SK-N-SH (cell line): Measurements from ENCODE around the gene CNST. TPM values are rescaled to one million over a fixed set of nuclear protein-coding genes. Genes with fewer than 3 reads are reported as not detected.
A peak's percentile ranks its signal among the peaks of the same experiment; 100 is the strongest.

Source experiments
- CTCF ChIA-PET: fragments of 300-600, 350-600 bp; formaldehyde crosslinking; extraction: SDS; loops from one replicate; lab custom pipeline; 2021; lab: Yijun Ruan, JAX
- POLR2A ChIA-PET: fragments of 350-600 bp; sonication (Branson Sonifier 250); formaldehyde crosslinking; extraction: SDS; loops from one replicate; lab custom pipeline; 2020; ENCODE audit warnings: antibody characterized with exemption, inconsistent platforms; lab: Yijun Ruan, JAX
- DNase-seq: peaks from one replicate; pipeline ENCODE4 v3.0.0; 2012
- H2AFZ ChIP-seq: fragments of 200-600 bp; sonication (generic); 2 replicates; pipeline ENCODE4 v1.8.1; 2016; ENCODE audit warnings: antibody characterized with exemption, mild to moderate bottlenecking, low read depth
- H3F3A ChIP-seq: fragments of 200-600 bp; sonication (generic); replicated peaks from 2 replicates; pipeline ENCODE3; 2016; ENCODE audit warnings: antibody characterized with exemption, mild to moderate bottlenecking; ENCODE audit not compliant: insufficient read depth
- H3K27ac ChIP-seq, 2 experiments: fragments of 200-500 bp in 1 of 2; fragments of 200-600 bp in 1 of 2; sonication (Bioruptor generic) in 1 of 2; sonication (generic), shearing (Covaris generic) in 1 of 2; 2 replicates each; pipeline versions ENCODE4 v1.5.1 to v1.6.1; 2014 to 2016; ENCODE audit warnings: low read depth in 2 of 2, inconsistent platforms in 1 of 2, low read length in 1 of 2, mild to moderate bottlenecking in 1 of 2, mixed read lengths in 1 of 2
- H3K27me3 ChIP-seq: fragments of 200-600 bp; sonication (generic), shearing (Covaris generic); 2 replicates; pipeline ENCODE4 v1.6.1; 2016; ENCODE audit warnings: mixed run types; ENCODE audit not compliant: insufficient read depth
- H3K36me3 ChIP-seq, 2 experiments: fragments of 200-500 bp in 1 of 2; fragments of 200-600 bp in 1 of 2; sonication (Bioruptor generic) in 1 of 2; sonication (generic) in 1 of 2; replicated peaks in 1 of 2; 2 replicates each; pipeline versions ENCODE3 to v1.5.1; 2014 to 2016; ENCODE audit warnings: low read length in 1 of 2, mild to moderate bottlenecking in 1 of 2; ENCODE audit not compliant: insufficient read depth in 2 of 2, control insufficient read depth in 1 of 2
- H3K4me1 ChIP-seq, 2 experiments: fragments of 200-500 bp in 1 of 2; fragments of 200-600 bp in 1 of 2; sonication (Bioruptor generic) in 1 of 2; sonication (generic), shearing (Covaris generic) in 1 of 2; 2 replicates each; pipeline versions ENCODE4 v1.5.1 to v1.6.1; 2014 to 2016; ENCODE audit warnings: low read depth in 1 of 2, low read length in 1 of 2, mixed run types in 1 of 2; ENCODE audit not compliant: insufficient read depth in 2 of 2, control insufficient read depth in 1 of 2
- H3K4me2 ChIP-seq: fragments of 200-600 bp; sonication (generic), shearing (Covaris generic); 2 replicates; pipeline ENCODE4 v1.6.1; 2017; ENCODE audit warnings: mixed run types
- H3K4me3 ChIP-seq, 2 experiments: fragments of 200-500 bp in 1 of 2; fragments of 200-600 bp in 1 of 2; sonication (Bioruptor generic) in 1 of 2; sonication (generic), shearing (Covaris generic) in 1 of 2; 2 replicates each; pipeline versions ENCODE4 v1.5.1 to v1.8.1; 2014 to 2016; ENCODE audit warnings: low read depth in 2 of 2, inconsistent platforms in 1 of 2, low read length in 1 of 2, mild to moderate bottlenecking in 1 of 2, mixed read lengths in 1 of 2, moderate library complexity in 1 of 2
- H3K79me2 ChIP-seq: fragments of 200-600 bp; sonication (generic); 2 replicates; pipeline ENCODE4 v1.8.1; 2017; ENCODE audit warnings: mild to moderate bottlenecking; ENCODE audit not compliant: insufficient read depth
- H3K9ac ChIP-seq: fragments of 200-600 bp; sonication (generic); 2 replicates; pipeline ENCODE4 v1.6.1; 2017; ENCODE audit warnings: mixed run types
- H3K9me2 ChIP-seq: fragments of 200-600 bp; sonication (generic); 2 replicates; pipeline ENCODE4 v1.6.1; 2017; ENCODE audit warnings: mixed run types
- H3K9me3 ChIP-seq: fragments of 200-600 bp; sonication (generic); 2 replicates; pipeline ENCODE4 v1.6.1; 2017; ENCODE audit warnings: mixed run types, mild to moderate bottlenecking, moderate library complexity
- H4K20me1 ChIP-seq: fragments of 200-600 bp; sonication (generic); 2 replicates; pipeline ENCODE4 v1.6.1; 2017; ENCODE audit warnings: mild to moderate bottlenecking, mixed run types; ENCODE audit not compliant: insufficient read depth
- ELF1 ChIP-seq: IDR thresholded peaks from 2 replicates; pipeline ENCODE4 v1.4.0; 2012
- EP300 ChIP-seq, 2 experiments: IDR thresholded peaks; 2 replicates each; pipeline versions ENCODE4 v1.4.0 to v1.6.1; 2012; ENCODE audit warnings: borderline replicate concordance in 1 of 2, low read depth in 1 of 2, low read length in 1 of 2
- FOSL2 ChIP-seq: IDR thresholded peaks from 2 replicates; pipeline ENCODE4 v1.4.0; 2012; ENCODE audit warnings: low read depth, mild to moderate bottlenecking, moderate library complexity, borderline replicate concordance
- FOXJ3 ChIP-seq: sonication (generic); formaldehyde crosslinking; IDR thresholded peaks from 2 replicates; pipeline ENCODE4 v1.5.1; 2020; ENCODE audit warnings: mild to moderate bottlenecking, missing genetic modification reagents
- GATA2 ChIP-seq: sonication (generic); formaldehyde crosslinking; IDR thresholded peaks from 2 replicates; pipeline ENCODE4 v1.5.0; 2020; ENCODE audit warnings: mild to moderate bottlenecking, missing genetic modification reagents
- MEF2A ChIP-seq: IDR thresholded peaks from 2 replicates; pipeline ENCODE4 v1.4.0; 2012; ENCODE audit warnings: low read depth, borderline replicate concordance
- NFIC ChIP-seq: IDR thresholded peaks from 2 replicates; pipeline ENCODE4 v1.4.0; 2012; ENCODE audit warnings: borderline replicate concordance
- NRF1 ChIP-seq: IDR thresholded peaks from 2 replicates; pipeline ENCODE4 v1.6.1; 2012; ENCODE audit warnings: low read depth, mild to moderate bottlenecking, low read length
- POLR2AphosphoS5 ChIP-seq: IDR thresholded peaks from 2 replicates; pipeline ENCODE4 v1.6.1; 2012; ENCODE audit warnings: low read depth, low read length
- RCOR1 ChIP-seq: fragments of 150-350 bp; IDR thresholded peaks from 2 replicates; pipeline ENCODE4 v1.6.1; 2017; ENCODE audit warnings: antibody characterized with exemption, low read length
- RXRA ChIP-seq: IDR thresholded peaks from 2 replicates; pipeline ENCODE4 v1.4.0; 2012; ENCODE audit warnings: low read depth, mild to moderate bottlenecking, borderline replicate concordance
- TAF1 ChIP-seq: IDR thresholded peaks from 2 replicates; pipeline ENCODE4 v1.6.1; 2012; ENCODE audit warnings: low read depth, mild to moderate bottlenecking, low read length, moderate library complexity, borderline replicate concordance
- TCF12 ChIP-seq: IDR thresholded peaks from 2 replicates; pipeline ENCODE4 v1.4.0; 2012
- TEAD4 ChIP-seq: IDR thresholded peaks from 2 replicates; pipeline ENCODE4 v1.4.0; 2012; ENCODE audit warnings: mild to moderate bottlenecking, borderline replicate concordance; ENCODE audit not compliant: insufficient read depth
- WGBS: methylation state at CpG from one replicate; pipeline ENCODE4 v1.1.6; 2017; ENCODE audit warnings: low lambda C conversion rate; 5-methylcytosine and 5-hydroxymethylcytosine counted together
- polyA plus RNA-seq, 3 experiments: library from polyadenylated mRNA; depleted of rRNA; stranded (reverse); fragments of >200 nt; gene quantifications; 2 replicates each; pipeline ENCODE4 v1.2.3, GENCODE V29; 2012
- TF ChIP-seq, protein P1 (sequence below): fragments of 150-350 bp; IDR thresholded peaks from 2 replicates; pipeline ENCODE4 v1.6.1; 2017; ENCODE audit warnings: antibody characterized with exemption, low read length, low read depth, borderline replicate concordance
- TF ChIP-seq, protein P2 (sequence below): IDR thresholded peaks from 2 replicates; pipeline ENCODE4 v1.4.0; 2012; ENCODE audit warnings: low read depth, borderline replicate concordance
- TF ChIP-seq, protein P3 (sequence below): IDR thresholded peaks from 2 replicates; pipeline ENCODE4 v1.4.0; 2012; ENCODE audit warnings: low read depth

Gene CNST
- polyA plus RNA-seq, 1 of the 3 experiments (the other 2 are of a cell fraction), result 21.7 TPM

DNA sequence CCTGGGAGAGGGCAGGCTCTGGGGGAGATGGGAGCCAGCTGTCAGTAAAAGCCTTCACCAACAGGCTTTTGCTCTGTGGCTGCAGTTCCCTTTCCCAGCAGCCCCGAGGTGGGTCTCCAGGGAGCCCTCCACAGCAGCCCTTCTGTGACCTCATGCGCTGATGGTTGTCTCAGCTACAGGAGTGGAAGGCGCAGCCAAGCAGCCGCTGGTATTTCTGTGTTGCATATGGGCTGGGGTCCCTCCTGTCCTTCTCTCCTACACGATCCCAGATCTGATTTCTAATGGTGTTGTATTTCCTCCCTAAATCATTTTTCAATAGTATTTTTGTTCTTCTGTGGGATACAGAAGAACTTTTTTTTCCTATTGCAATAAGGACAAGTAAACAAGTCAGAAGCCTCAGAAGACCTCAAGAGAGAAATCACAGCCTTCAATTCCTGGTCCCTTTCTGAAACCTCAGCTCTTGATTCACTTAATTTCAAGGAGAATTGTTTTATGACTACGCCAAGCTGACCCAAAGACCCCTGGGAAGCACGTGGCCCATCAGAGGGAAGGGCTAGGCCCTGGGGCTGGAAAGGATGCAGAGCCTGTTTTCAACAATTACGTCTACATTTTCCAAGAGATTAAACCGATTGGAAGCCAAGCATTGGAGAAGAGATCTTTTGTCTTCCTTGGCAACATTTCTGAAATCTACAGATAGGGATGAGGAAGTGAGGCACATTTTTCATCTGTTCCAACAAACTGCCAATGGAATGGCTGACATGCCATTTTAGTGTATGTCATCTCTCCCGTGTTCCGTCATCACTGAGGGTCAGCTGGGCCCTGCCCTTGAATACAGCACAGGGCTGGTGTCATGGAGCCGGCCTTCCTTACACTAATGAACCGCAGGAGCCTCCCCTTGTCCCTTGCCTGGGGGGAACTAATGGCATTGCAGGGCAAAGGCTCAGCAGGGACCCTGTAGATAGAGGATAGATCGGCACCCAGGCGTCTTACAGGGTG, 115.9 kb downstream of the CNST start:
- H3K9me3 ChIP-seq, result no peaks in the 10 kb centered on the region
- no peak overlapping the region for H3K27ac ChIP-seq
- CTCF ChIA-PET, result interaction anchor here (0.8 to 7.2 kb wide), 3 partner anchors 8 to 42 kb away, joined by 3 to 44 read pairs (median 3); partner anchors contain the start of gene SCCPDH
- H3K4me1 ChIP-seq, result peaks cover 0 to 32% of the 10 kb centered on the region in 2 experiments; a peak in 2 of 4 replicates
- H3K4me3 ChIP-seq, result no peak overlapping the region
- WGBS, result 81% methylated on average over 15 of the region's 15 CpGs
- no peak for TF ChIP-seq NFIC
- TF ChIP-seq FOSL2, result no peak
- TF ChIP-seq GATA2 (CRISPR knock-in tag), result no peak
- no peak for TF ChIP-seq RCOR1
- TF ChIP-seq MEF2A, result no peak
- no peak for TF ChIP-seq RXRA
- no peak for TF ChIP-seq NRF1
- TF ChIP-seq, protein P1, sequence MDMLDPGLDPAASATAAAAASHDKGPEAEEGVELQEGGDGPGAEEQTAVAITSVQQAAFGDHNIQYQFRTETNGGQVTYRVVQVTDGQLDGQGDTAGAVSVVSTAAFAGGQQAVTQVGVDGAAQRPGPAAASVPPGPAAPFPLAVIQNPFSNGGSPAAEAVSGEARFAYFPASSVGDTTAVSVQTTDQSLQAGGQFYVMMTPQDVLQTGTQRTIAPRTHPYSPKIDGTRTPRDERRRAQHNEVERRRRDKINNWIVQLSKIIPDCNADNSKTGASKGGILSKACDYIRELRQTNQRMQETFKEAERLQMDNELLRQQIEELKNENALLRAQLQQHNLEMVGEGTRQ, result no peak
- TF ChIP-seq, all 33 proteins: peak for 0
- peak; percentile 47 for DNase-seq
- no peaks in the 10 kb centered on the region for H3F3A ChIP-seq
- no peak overlapping the region for H2AFZ ChIP-seq
- H3K9me2 ChIP-seq, result no peaks in the 10 kb centered on the region
- H3K9ac ChIP-seq, result no peak overlapping the region
- POLR2A ChIA-PET, result no interaction called here
- no peaks in the 10 kb centered on the region for H3K79me2 ChIP-seq
- no peak overlapping the region for H3K4me2 ChIP-seq
- H3K27me3 ChIP-seq, result no peaks in the 10 kb centered on the region
- no peaks in the 10 kb centered on the region for H4K20me1 ChIP-seq
- H3K36me3 ChIP-seq, result no peaks in the 10 kb centered on the region

DNA sequence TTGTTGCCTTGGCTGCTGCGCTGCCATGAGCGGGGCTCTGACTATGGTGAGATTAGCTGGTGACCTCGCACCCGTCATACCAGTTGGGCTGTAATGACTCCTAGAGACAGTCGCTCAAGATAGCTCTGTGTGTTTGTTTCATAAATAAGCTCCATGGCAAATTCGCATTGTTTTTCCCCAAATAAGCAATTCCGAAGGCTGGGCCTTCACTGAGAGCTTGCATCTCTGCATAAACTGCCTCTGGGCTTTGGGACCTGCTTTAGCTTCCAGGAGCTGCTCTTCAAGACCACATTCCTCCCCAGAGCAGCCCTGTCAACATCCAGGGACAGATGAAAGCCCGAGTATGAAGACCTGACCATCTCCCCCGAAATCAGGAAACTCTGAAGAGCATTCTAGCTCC, 117.3 kb downstream of the CNST start:
- Histone ChIP-seq H3K4me3 (no peak overlapping the region), H3F3A (no peaks in the 10 kb centered on the region), H3K9me2 (no peaks in the 10 kb centered on the region), H3K4me1 (peaks cover 0 to 32% of the 10 kb centered on the region in 2 experiments; a peak in 2 of 4 replicates), H3K9me3 (no peaks in the 10 kb centered on the region), H3K79me2 (no peaks in the 10 kb centered on the region), H3K9ac (no peak overlapping the region), H3K4me2 (no peak overlapping the region), H2AFZ (no peak overlapping the region), H3K27me3 (no peaks in the 10 kb centered on the region), H3K27ac (no peak overlapping the region), H3K36me3 (no peaks in the 10 kb centered on the region), H4K20me1 (no peaks in the 10 kb centered on the region)
- WGBS, result 96% methylated on average over 7 of the region's 9 CpGs
- DNase-seq, result no peak
- CTCF ChIA-PET, result no interaction called here
- TF ChIP-seq TEAD4 (no peak), NFIC (no peak), TAF1 (no peak), RCOR1 (no peak), RXRA (no peak), ELF1 (no peak), GATA2 (CRISPR knock-in tag) (no peak), MEF2A (no peak), FOXJ3 (CRISPR knock-in tag) (no peak), FOSL2 (no peak), EP300 (IDR thresholded peaks at IDR 0.05; ENCODE audit: borderline replicate concordance in 1 of 2, low read depth in 1 of 2, low read length in 1 of 2) (no peak), POLR2AphosphoS5 (no peak), TCF12 (no peak)
- TF ChIP-seq, protein P2, sequence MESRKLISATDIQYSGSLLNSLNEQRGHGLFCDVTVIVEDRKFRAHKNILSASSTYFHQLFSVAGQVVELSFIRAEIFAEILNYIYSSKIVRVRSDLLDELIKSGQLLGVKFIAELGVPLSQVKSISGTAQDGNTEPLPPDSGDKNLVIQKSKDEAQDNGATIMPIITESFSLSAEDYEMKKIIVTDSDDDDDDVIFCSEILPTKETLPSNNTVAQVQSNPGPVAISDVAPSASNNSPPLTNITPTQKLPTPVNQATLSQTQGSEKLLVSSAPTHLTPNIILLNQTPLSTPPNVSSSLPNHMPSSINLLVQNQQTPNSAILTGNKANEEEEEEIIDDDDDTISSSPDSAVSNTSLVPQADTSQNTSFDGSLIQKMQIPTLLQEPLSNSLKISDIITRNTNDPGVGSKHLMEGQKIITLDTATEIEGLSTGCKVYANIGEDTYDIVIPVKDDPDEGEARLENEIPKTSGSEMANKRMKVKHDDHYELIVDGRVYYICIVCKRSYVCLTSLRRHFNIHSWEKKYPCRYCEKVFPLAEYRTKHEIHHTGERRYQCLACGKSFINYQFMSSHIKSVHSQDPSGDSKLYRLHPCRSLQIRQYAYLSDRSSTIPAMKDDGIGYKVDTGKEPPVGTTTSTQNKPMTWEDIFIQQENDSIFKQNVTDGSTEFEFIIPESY, result no peak
- TF ChIP-seq, protein P1, result no peak
- TF ChIP-seq, protein P3, sequence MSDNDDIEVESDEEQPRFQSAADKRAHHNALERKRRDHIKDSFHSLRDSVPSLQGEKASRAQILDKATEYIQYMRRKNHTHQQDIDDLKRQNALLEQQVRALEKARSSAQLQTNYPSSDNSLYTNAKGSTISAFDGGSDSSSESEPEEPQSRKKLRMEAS, result no peak
- POLR2A ChIA-PET, result no interaction called here
